NCI-H2227 (cell line): Measurements from ENCODE around the gene PPP2R5D.
"Not testable (repeated sequence)": the region's sequence is repeated elsewhere in the genome, so short reads cannot be mapped to it uniquely, and the experiment has no call there.

Experiments used
- DNase-seq: peaks from one replicate; lab custom pipeline; 2025; ENCODE audit not compliant: unreplicated experiment; lab: John Stamatoyannopoulos, UW

Gene PPP2R5D

DNA sequence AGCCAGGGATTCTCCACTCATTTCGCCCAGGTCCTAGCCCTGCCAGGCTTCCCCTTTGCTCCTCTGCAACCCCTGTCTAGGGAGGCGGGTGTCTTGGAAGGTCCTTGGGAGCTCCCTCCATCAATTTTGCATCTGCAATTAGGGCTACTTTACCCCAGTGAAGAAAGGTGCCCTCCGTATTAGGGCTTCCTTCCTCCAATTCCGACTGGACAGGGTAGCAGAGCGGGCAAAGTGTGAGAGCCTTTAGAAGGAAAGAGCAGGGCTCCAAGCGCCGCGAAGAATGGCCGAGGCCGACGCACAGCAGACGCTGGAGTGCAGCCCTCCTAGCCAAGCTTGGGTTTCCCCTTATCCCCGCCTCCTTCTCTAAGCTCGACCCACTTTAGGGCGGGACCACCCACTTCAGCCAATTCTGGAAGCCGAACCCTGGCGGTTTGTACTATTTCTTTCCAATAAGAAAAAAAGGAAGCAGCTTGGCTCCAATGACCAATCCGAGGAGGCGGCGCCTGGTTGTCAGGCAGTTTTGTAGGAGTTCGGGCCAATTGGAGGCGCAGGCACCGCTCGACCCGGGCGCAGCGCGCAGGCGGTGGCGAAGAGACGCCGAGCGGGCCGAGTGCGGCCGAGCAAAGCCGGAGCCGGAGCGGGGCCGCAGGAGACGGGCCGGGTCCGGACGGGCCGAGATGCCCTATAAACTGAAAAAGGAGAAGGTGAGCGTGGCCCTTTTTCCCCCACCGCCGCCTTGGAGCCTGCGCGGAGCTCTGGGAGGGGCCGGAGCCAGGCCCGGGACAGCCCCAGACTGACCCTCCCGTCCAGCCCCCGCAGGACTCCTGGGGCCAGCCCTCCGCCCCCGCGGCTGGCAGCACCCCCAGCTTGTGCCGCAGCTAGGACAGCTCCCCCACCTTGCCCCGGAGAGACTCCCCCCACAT, at the start of gene PPP2R5D:
TSS of gene PPP2R5D (plus strand) at position 570 of the 923 bp plus-strand sequence. CDS start at position 678, 108 bp downstream.
- DNase-seq, result peak; percentile 97

DNA sequence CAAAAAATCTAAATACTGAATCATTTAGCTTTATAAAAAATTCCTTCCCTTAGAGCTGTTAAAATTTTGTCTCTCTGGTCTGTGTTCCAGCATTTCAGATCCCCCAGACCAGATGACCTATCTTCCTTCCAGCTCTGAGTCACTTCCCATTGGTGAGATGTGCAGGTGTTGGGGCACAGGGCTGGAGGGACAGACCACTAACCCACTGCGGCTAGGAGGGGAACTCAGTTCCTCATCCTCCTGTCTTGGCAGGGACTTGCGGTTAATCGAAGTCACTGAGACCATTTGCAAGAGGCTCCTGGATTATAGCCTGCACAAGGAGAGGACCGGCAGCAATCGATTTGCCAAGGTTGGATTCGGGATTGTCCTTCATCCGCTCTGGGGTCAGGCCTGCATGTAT, 49.0 kb upstream of the PPP2R5D start:
- DNase-seq, result no peak

DNA sequence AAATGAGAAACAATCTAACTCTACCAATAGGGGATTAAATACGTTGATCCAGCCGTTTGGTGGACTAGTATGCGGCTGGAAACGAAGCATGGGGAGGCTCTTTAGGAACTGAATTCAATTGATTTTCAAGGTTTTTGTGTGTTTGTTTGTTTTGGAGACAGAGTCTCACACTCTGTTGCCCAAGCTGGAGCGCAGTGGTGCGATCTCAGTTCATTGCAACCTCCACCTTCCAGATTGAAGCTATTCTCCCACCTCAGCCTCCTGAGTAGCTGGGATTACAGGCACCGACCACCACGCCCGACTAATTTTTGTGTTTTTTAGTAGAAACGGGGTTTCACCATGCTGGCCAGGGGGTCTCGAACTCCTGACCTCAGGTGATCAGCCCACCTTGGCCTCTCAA, 48.0 kb upstream of the PPP2R5D start:
- DNase-seq, result no peak

DNA sequence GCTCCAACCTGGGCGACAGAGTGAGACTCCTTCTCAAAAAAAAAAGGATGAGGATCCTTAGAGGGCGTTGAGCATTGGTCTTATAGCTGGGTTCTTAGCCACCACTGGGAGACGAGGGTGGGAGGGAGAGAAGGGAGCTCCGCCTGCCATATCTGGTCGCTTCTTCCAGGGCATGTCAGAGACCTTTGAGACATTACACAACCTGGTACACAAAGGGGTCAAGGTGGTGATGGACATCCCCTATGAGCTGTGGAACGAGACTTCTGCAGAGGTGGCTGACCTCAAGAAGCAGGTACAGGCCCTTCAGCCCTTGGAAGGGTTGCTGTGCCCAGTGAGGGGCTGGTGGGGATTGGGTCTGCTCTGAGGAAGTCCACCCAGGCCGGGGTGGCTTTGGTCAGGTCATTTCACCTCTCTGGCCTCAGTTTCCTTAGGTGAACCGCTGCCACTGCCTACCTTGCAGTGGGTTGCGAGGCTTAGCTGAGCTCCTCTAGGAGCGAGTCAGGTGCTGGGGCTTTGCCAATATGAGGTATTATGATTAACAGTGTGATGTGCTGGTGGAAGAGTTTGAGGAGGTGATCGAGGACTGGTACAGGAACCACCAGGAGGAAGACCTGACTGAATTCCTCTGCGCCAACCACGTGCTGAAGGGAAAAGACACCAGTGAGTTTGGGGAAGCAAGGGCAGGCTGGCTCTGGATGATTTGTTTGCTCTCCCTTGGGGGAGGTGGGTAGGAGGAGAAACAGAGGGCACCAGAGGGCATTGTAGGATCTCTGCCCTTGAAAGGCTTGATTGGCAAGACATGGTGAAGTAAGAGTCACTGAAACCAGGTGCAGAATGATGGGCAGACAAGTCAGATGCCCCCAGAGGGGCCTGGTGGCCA, 46.6 kb upstream of the PPP2R5D start:
- DNase-seq, result no peak

DNA sequence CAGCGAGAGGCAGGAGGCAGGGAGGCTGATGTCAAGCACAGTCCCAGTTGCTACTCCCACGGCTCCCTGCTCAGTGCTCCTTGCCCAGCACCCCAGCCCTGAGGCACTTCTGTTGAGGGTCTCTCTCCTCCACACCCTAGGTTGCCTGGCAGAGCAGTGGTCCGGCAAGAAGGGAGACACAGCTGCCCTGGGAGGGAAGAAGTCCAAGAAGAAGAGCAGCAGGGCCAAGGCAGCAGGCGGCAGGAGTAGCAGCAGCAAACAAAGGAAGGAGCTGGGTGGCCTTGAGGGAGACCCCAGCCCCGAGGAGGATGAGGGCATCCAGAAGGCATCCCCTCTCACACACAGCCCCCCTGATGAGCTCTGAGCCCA, 46.0 kb upstream of the PPP2R5D start:
- no peak for DNase-seq

DNA sequence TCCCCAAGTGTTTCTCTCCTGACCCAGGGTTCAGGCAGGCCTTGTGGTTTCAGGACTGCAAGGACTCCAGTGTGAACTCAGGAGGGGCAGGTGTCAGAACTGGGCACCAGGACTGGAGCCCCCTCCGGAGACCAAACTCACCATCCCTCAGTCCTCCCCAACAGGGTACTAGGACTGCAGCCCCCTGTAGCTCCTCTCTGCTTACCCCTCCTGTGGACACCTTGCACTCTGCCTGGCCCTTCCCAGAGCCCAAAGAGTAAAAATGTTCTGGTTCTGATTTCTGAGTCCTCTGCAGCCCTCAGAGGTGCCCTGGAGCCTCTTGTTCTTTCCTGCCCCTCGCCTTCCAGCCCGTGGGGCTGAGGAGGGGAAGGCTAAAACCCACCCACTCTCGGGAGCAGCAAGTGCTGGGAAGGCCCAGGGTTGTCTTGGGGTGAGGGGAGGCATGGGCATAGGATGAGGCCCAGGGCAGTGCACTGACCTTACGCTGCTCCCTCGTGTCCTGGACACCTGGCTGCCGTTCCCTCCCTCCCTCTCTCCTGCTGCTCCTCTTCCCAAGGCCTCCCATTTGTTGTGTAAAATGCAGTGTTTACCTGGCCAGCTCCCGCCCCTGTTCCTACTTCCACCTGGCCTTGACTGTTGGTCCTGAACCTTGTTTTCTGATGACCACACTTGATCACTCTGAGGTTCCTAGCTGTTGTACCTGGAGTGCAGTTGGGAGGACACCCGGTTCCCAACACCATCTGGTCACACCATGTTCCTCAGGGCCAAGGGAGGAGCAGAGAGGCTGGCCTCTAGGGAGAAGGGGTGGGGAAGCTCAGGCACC, 45.2 kb upstream of the PPP2R5D start:
- no peak for DNase-seq

DNA sequence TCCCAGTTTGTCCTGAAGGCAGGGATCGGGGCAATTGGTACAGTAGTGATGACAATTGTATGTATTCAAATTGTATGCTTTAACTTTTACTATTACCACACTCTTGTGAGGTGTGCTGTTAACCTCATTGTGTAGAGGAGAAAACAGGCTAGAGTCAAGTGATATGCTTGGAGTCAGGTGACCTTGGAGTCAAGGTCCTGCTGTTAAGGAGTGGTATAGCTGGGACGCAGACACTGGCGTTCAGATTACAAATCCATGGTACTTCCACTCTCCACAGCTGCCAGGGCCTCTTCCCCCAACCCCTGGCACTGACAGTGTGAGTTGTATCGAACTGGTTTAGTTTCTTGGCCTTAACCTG, 44.6 kb upstream of the PPP2R5D start:
- no peak for DNase-seq

DNA sequence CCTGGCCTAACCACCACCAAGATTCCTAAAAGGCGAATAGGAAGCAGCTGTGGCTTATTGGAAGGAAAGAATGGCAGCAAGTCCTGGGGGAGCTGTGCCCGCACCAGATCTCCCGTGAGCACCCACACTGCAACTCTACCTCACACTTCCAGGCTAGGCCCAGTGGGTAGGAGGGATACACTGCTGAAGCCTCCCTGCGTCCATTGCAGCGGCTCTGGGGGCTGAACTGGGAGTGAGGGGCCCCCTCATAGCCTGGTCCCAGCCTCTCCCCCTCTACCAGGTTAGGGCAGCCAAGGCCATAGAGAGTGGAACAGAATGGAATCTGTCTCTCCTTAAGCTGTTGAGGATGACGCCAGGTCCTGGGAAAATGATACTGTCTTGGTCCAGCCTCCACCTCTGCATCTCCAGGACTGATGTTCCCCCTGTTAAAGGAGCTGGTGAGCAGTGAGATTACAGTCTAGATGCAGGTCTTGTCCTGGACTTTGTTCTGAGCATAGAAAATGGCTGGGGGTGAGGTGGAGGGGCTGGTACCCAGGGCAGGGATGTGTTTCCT, 43.8 kb upstream of the PPP2R5D start:
- DNase-seq, result no peak

DNA sequence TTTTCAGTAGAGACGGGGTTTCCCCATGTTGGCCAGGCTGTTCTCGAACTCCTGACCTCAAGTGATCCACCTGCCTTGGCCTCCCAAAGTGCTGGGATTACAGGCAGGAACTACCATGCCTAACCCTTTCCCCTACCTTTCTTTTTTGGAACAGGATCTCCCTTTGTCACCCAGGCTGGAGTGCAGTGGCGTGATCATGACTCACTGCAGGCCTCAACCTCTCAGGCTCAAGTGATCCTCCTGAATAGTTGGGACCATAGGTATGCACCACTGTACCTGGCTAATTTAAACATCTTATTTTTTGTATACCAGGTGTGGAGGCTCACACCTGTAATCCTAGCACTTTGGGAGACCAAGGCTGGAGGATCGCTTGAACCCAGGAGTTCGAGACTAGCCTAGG, 43.0 kb upstream of the PPP2R5D start:
- DNase-seq, result not testable (repeated sequence)

DNA sequence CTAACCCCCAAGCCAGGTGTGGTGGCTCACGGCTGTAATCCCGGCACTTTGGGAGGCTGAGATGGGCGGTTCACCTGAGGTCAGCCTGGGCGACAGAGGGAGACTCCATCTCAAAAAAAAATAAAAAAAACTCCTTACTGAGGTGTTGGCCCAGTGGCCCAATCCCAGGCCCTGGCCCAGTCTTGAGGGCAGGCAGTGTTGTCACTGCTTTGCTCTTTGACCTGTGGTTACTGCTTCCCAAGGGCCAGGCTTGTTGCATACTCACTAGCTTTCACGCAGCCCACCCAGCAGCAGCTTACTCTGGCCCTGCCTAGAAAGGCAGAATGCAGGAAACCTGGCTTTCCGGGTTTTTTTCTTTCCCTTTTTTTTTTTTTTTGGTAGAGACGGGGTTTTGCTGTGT, 41.9 kb upstream of the PPP2R5D start:
- DNase-seq, result no peak

DNA sequence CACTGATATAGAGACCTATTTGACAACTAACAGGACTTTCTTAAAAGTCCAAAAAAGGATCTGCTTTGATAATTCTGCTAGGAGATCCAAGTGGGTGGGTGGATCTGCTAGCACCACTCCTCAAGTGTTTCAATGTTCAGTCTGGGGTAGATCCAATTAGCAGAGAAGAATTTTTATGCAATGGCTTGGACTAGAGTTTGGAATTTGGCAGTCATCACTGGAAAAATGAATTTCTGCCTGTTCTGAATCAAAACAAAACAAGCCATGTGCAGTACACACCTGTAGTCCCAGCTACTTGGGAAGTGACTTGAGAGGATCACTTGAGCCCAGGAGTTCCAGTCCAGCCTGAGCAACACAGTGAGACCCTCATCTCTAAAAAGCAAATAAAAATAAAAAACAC, 36.4 kb upstream of the PPP2R5D start:
- no peak for DNase-seq

DNA sequence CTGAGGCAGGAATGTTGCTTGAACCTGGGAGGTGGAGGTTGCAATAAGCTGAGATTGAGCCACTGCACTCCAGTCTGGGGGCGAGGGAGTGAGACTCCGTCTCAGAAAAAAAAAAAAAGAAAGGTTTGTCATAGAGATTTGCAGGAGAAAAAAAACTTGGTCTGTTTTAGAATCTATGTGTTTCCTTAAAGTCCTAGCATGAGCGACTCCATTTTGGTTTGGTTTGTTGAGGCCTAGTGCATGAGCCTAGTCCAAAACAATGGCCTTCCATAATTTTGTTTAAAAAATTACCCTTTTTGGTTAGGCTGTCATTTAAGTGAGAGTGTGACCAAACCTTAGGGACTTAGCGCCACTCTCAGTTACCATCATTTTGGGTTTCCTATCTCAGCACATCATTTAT, 32.0 kb upstream of the PPP2R5D start:
- DNase-seq, result no peak

DNA sequence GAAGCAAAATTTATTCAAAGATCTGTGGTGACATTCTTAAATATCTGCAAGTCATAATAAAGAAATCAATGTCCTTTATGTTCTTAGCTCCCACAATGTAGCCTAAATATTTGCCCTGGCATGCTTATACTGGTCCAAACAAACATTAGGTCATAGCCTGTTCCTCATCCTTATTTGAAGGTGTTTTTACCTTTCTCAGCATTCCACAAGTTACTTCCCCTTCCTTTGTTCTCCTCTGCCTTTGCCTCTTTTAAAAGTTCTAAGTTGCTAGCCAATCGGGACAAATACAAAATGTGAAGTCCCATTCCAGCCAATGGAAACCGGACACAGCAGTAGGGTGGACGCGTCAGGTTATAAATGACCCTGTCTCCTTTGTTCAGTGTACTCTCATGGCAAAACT, 30.0 kb upstream of the PPP2R5D start:
- DNase-seq, result not testable (repeated sequence)

DNA sequence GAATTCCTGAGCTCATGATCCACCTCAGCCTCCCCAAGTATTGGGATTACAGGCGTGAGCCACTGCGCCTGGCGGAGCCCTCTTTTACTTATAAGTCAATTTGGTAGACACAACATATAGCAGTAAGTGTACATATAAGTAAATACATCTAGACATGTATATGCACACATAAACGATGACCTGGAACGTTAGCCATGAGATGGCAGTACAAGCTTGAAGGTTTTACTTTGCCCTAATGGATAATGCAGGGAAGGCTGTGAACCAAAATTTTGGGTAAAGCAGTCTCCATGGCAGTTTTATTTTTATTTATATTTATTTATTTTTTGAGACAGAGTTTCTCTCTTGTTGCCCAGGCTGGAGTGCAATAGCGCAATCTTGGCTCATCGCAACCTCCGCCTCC, 26.2 kb upstream of the PPP2R5D start:
- DNase-seq, result no peak

DNA sequence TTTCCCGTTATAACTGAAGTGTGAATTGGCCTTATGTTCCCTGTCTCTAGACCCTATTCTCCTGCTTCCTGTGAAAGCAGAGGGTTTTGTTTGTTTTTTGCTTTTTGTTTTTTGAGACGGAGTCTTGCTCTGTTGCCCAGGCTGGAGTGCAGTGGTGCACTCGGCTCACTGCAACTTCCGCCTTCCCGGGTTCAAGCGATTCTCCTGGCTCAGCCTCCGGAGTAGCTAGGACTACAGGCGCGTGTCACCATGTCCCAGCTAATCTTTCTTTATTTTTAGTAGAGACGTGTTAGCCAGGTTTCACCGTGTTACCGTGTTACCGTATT, 24.5 kb upstream of the PPP2R5D start:
- no peak for DNase-seq

DNA sequence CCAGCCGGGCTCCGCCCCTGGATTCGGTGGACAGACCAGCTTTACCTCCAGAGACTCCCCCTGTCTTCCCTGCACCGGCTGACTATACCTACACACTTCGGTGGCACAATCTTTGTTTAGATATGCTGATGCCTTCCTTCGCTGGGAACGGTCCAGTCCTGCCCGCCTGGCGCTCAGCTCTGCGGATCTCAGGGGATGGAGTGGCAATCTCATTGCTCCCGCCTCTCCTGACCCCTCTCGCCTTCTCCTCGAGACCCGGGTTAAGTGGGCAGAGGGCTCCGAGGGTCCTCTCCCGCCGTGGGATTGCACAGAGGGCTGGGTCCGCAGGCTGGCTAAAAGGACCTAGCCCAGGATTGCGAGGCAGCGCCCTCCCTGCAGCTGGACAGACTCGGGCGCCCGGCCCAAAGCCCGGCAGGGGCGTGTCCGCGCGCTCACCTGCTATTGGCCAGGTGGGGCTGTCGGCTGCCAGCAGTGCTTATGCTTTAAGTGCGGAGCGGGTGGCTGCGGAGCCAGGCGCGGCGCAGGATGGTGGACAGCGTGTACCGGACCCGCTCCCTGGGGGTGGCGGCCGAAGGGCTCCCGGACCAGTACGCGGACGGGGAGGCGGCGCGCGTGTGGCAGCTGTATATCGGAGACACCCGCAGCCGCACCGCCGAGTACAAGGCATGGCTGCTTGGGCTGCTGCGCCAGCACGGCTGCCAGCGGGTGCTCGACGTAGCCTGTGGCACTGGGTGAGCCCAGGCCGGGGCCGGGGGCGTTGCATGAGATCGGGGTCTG, 23.9 kb upstream of the PPP2R5D start, which contains the start of gene GNMT:
TSS of gene GNMT (plus strand) at position 512 of the 777 bp plus-strand sequence. CDS start at position 526, 14 bp downstream.
- DNase-seq, result peak; percentile 63

DNA sequence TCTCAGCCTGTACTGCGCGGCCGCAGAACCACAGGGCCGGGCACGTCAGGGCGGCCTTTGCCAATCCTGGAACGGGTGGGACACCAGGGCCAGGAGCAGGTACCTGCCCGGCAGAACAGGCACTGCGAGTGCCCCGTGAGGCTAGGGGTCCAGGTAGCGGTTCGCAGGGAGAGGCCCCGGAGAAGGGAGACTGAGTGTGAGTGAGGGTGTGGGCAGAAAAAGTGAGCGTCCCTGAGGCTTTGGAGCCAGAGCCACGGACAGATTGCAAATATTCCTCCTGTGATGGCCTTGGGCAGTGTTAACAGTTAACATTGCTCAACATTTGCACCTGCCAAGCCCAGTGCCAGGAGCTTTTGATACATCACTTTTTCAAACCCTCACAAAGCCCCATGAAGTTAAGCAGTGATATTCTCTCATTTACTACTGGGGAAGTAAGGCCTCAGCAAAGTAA, 23.3 kb upstream of the PPP2R5D start:
- no peak for DNase-seq

DNA sequence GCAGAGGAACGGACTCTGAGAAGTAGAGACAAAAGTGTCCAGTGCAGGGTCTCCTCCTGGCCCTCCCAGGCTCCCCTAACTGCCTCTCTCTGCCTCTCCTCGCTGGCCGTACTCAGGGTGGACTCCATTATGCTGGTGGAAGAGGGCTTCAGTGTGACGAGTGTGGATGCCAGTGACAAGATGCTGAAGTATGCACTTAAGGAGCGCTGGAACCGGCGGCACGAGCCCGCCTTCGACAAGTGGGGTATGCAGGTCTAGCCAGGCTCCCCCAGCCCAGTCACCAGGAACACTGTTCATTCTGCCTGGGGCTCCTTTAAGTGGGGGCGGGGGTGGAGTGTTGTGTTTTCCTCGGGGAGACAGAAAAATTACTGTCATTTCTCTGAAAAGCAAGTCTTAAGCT, 22.3 kb upstream of the PPP2R5D start:
- no peak for DNase-seq

DNA sequence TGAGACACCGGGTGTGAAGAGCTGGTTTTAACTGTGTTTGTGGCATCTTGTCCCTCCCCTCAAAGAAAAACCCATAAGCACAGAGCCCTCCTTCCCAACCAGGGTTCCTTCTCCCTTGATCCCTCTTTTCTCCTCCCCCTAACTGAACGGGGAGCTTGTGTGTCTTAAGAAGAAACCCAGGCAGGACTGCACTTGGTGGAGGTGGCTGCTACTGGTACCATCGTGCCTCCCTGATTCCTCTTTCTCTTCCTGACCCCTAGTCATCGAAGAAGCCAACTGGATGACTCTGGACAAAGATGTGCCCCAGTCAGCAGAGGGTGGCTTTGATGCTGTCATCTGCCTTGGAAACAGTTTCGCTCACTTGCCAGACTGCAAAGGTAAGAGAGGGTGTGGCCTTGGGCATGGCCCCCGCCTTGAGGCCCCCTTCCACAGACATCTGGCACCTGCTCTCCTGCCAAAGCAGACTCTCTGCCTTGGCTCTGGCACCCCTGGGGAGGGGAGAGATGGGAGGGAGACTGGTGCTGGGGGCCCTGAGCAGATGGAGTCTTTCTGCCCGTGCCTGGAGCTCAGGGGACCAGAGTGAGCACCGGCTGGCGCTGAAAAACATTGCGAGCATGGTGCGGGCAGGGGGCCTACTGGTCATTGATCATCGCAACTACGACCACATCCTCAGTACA, 21.7 kb upstream of the PPP2R5D start:
- no peak for DNase-seq
